IgD-negative memory B cell (primary cell): ENCODE results near the gene TM9SF2. TPM values are rescaled to one million over a fixed set of nuclear protein-coding genes. Genes with fewer than 3 reads are reported as not detected.
A peak's percentile ranks its signal among the peaks of the same experiment; 100 is the strongest.
"Not testable (repeated sequence)": the region's sequence is repeated elsewhere in the genome, so short reads cannot be mapped to it uniquely, and the experiment has no call there.

Experiments
- H3K27ac Mint-ChIP-seq, 3 donors: one replicate each; pipeline ENCODE4 v1.8.0; 2020 to 2022; ENCODE audit warnings: mild to moderate bottlenecking in 3 of 3, mixed read lengths in 3 of 3, moderate library complexity in 1 of 3
- H3K27me3 Mint-ChIP-seq: one replicate; pipeline ENCODE4 v1.8.0; 2021; ENCODE audit warnings: mixed read lengths
- H3K36me3 Mint-ChIP-seq: one replicate; pipeline ENCODE4 v1.8.0; 2020; ENCODE audit warnings: mild to moderate bottlenecking, mixed read lengths
- H3K4me1 Mint-ChIP-seq, 3 donors: one replicate each; pipeline ENCODE4 v1.8.0; 2020 to 2022; ENCODE audit warnings: mixed read lengths in 3 of 3, mild to moderate bottlenecking in 1 of 3
- H3K4me3 Mint-ChIP-seq, 4 donors: one replicate each; pipeline ENCODE4 v1.8.0; 2020 to 2022; ENCODE audit warnings: mild to moderate bottlenecking in 4 of 4, mixed read lengths in 4 of 4, moderate library complexity in 3 of 4
- H3K9me3 Mint-ChIP-seq, 3 donors: one replicate each; pipeline ENCODE4 v1.8.0; 2020 to 2021; ENCODE audit warnings: mixed read lengths in 3 of 3, mild to moderate bottlenecking in 1 of 3
- polyA plus RNA-seq: library from polyadenylated mRNA; unstranded; fragments of 300-500 nt; fragmentation: Illumina TruSeq; gene quantifications from one replicate; pipeline ENCODE4 v1.2.3, GENCODE V29; 2021

The TM9SF2 gene, protein sequence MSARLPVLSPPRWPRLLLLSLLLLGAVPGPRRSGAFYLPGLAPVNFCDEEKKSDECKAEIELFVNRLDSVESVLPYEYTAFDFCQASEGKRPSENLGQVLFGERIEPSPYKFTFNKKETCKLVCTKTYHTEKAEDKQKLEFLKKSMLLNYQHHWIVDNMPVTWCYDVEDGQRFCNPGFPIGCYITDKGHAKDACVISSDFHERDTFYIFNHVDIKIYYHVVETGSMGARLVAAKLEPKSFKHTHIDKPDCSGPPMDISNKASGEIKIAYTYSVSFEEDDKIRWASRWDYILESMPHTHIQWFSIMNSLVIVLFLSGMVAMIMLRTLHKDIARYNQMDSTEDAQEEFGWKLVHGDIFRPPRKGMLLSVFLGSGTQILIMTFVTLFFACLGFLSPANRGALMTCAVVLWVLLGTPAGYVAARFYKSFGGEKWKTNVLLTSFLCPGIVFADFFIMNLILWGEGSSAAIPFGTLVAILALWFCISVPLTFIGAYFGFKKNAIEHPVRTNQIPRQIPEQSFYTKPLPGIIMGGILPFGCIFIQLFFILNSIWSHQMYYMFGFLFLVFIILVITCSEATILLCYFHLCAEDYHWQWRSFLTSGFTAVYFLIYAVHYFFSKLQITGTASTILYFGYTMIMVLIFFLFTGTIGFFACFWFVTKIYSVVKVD
- 85.9 TPM for polyA plus RNA-seq

DNA sequence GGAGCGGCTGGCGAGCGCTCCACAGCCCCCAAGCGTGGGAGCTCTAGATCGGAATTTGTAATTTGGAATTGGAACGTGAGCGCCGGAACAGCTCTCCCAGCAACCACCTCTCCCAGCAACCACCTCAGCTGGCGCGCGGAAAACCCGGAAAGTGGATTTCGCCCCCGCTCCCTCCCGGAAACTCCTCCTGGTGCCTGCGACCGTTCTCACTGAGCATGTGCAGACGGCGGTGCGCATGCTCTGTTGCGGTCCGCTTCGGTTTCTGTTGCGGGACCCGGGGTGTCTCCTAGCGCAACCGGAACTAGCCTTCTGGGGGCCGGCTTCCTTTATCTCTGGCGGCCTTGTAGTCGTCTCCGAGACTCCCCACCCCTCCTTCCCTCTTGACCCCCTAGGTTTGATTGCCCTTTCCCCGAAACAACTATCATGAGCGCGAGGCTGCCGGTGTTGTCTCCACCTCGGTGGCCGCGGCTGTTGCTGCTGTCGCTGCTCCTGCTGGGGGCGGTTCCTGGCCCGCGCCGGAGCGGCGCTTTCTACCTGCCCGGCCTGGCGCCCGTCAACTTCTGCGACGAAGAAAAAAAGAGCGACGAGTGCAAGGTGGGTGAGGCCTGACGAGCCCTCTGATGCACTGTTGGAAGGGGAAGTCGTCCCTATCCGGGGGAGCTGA is at the start of gene TM9SF2:
TSS of gene TM9SF2 (plus strand) at position 289 of the 664 bp plus-strand sequence. CDS start at position 424, 135 bp downstream.
- Mint-ChIP-seq H3K27ac (peak within 1 kb of the TSS; percentile 99), H3K36me3 (peaks cover 3% of the 10 kb centered on the region), H3K4me1 (peaks cover 49 to 64% (median 53%) of the 10 kb centered on the region in 3 donors)

DNA sequence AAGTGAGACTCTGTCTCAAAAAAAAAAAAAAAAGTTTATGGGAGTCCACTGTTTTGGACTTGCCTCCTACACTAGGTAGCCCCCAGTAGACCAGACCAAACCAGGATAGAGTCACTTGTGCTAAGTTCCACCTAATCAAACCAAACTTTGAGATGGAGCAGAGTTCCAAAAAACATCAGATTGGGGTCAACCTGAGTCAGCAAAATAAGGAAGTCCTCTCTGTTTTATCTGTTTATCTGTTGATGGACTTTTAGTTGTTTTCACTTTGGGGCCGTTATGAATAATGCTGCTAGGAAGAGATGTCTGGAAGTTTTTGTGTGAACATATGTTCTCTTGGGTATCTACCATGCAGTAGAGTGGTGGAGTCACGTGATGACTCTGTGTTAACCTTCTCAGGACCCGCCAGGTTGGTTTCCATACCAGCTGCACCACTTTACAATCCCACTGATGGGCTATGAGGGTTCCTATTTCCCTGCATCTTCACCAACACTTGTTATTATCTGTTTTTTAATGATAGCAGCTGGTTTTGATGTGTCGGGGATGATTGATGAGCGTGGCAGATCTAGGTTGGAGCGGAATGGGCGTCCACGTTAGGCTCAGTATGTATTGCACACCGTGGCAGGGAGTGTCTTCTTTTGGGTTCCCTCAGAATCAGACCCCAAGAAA is 46.6 kb upstream of the TM9SF2 start:
- peaks cover 5 to 9% (median 8%) of the 10 kb centered on the region in 3 donors for H3K9me3 Mint-ChIP-seq
- H3K4me1 Mint-ChIP-seq, result peaks cover 0 to 1% (median 0%) of the 10 kb centered on the region in 3 donors
- H3K27ac Mint-ChIP-seq, result no peak overlapping the region
- H3K27me3 Mint-ChIP-seq, result peaks cover 2% of the 10 kb centered on the region
- peak overlapping the region in 1 of 4 donors; percentile 12 for H3K4me3 Mint-ChIP-seq
- H3K36me3 Mint-ChIP-seq, result peaks cover 2% of the 10 kb centered on the region

More for the DNA sequence above, at the start of gene TM9SF2:
- Mint-ChIP-seq H3K4me3 (peak within 1 kb of the TSS; percentile 96 to 99 (median 98)), H3K27me3 (peaks cover 8% of the 10 kb centered on the region), H3K9me3 (peaks cover 0 to 2% (median 0%) of the 10 kb centered on the region in 3 donors)

DNA sequence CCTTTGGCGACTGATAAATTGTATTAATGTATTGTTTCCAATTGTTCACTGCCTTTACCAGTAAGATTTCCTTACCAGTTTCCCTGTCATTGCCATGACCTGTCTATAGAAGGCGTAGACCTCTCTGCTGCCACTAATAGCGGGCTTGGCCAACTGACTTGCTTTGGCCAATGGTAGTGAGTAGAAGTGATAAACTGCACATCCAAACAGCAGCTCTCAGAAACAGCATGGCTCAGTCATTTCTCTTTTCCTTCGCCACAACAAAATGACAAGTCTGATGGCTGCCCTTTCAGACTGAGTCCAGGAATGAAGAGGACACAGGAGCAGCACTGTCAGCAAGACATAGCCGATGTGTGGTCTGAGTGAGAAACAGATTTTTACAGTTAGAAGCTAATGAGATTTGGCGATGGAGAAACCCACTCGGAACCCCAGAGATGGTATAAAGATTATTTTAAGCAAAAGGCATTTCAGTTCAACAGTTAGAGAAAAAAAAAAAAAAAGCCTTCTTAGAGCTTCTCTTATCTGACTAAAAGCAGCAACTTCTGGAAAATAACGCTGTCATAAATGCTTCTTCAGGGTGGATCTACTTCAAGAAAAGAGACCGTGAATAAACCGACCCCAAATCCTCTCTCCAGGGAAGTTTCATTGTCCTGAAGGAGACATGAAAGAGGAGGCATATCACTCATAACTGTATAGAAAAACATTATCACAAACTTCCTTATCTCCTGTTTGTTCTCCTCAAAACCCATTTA is 42.0 kb upstream of the TM9SF2 start:
- Mint-ChIP-seq H3K4me3 (no peak overlapping the region), H3K4me1 (peaks cover 4 to 10% (median 9%) of the 10 kb centered on the region in 3 donors), H3K9me3 (peaks cover 5 to 6% (median 5%) of the 10 kb centered on the region in 3 donors), H3K27ac (no peak overlapping the region), H3K27me3 (no peaks in the 10 kb centered on the region), H3K36me3 (no peaks in the 10 kb centered on the region)

DNA sequence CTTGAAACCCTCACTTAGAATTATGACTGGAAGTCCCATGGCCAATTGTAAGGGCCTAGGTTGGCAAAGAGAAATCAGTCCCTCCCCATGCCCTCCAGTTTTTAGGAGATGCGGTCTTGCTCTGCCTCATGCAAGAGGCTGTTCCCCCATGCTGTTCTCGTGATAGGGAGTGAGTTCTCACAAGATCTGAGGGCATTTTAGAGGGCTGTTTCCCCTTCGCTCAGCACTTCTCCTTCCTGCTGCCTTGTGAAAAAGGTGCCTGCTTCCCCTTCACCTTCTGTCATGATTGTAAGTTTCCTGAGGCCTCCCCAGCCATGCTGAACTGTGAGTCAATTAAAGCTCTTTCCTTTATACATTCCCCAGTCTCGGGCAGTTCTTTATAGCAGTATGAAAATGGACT is 40.5 kb upstream of the TM9SF2 start:
- H3K4me3 Mint-ChIP-seq, H3K27me3 Mint-ChIP-seq, H3K9me3 Mint-ChIP-seq, H3K36me3 Mint-ChIP-seq: not testable (repeated sequence)
- Mint-ChIP-seq H3K4me1 (peaks cover 10 to 17% (median 17%) of the 10 kb centered on the region in 3 donors), H3K27ac (peak overlapping the region in 1 of 3 donors; percentile 86)

DNA sequence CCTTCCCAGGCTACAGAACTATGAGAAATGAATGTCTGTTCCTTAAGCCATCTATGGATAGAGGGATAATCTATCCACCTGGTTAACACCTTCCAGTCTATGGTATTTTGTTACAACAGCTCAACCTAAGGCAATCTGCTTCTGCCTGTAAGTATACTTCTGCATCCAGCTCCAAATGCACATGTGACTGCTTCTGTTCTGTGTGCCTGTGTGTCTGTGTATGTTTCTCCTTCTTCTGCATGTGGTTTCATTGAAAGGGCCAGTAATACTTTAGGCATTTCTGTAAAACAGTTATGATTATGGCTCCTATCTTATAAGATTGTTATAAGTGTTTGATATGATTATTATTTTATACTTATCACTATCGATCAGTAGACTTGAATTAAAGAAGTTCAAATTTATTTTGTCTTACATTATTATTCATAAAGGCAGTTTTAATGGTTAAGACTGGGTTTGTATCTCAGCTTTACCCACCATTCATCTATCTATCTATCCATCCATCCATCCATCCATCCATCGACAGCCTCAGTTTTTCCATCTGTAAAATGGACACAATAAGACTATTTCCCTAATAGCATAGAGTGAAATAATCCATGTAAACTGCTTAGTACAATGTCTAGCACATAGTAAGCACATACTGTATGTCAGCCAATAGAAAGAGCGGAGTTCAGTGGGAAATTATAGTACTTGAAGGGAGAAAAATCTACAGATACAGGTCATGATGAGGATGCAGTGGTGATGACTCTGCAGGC is 37.5 kb upstream of the TM9SF2 start:
- H3K27me3 Mint-ChIP-seq, result no peaks in the 10 kb centered on the region
- peaks cover under 1% of the 10 kb centered on the region for H3K36me3 Mint-ChIP-seq
- no peaks in the 10 kb centered on the region for H3K9me3 Mint-ChIP-seq
- peak overlapping the region in 1 of 4 donors; percentile 82 for H3K4me3 Mint-ChIP-seq
- H3K27ac Mint-ChIP-seq, result no peak overlapping the region
- peaks cover 10 to 17% (median 17%) of the 10 kb centered on the region in 3 donors for H3K4me1 Mint-ChIP-seq

DNA sequence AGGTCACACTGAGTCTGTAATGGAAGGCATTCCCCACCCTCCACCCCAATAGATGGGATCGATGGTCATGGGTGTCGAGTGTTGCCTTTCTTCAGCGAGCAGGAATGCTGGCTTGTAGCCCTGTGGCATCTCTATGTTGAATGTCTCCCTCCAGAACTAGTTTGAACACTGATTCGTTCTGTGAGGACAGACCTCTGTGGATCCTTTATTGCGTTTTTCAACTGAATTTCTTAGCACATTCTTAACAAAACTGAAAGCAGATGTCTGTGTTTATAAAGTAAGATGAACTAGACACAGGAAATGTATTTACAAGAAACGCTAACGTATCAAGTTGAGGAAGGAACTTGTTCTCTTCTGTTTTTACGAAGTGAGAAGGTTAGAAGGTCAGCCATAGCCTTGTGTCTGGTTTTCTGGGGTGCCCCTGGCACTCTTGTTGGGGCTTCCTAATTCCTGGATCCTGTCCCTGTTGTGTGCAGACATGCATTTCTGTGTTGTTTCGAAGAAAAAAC is 36.8 kb upstream of the TM9SF2 start:
- H3K27ac Mint-ChIP-seq, result peak overlapping the region in 1 of 3 donors; percentile 89
- no peaks in the 10 kb centered on the region for H3K9me3 Mint-ChIP-seq
- no peaks in the 10 kb centered on the region for H3K27me3 Mint-ChIP-seq
- H3K4me1 Mint-ChIP-seq, result peaks cover 10 to 17% (median 17%) of the 10 kb centered on the region in 3 donors
- peak overlapping the region in 2 of 4 donors; percentile 55 to 82 for H3K4me3 Mint-ChIP-seq
- peaks cover 2% of the 10 kb centered on the region for H3K36me3 Mint-ChIP-seq

DNA sequence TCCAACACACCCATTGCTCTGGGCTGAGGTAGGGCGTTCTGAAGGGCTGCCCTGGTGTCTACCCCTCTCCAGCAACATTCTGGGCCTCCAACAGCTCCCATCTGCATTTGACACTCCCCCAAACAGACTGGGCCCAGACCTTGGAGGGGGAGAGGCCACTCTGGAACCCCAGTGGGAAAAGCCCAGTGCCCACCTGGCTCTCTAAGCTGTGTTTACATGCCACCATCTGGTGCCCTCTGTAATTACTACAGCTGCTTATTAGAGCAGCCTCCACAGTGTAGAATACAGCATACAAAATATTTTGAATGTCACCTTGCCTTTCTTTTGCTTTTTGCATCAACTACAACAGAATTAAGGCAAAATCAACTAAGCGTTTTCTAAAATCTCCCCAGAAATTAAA is 35.8 kb upstream of the TM9SF2 start:
- Mint-ChIP-seq H3K9me3 (no peaks in the 10 kb centered on the region), H3K27ac (no peak overlapping the region)

DNA sequence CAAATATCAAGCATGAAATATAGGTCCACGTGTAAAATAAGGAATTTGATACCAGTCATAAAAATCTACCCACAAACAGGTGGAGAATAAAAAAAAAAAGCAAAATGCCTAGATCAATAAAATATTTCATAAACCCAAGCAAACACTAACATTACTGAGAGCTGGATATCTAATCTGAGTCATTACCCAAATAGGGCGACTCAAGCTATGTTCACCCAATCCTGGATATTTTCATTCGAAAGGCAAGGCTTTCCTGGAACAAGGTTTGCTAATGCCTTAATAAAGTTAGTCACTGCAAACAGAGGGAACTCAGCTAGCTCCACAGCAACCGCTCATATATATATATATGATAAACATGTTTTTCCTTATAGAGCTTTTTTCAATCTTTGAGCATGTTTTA is 33.5 kb upstream of the TM9SF2 start:
- H3K36me3 Mint-ChIP-seq, result peaks cover 4% of the 10 kb centered on the region
- no peak overlapping the region for H3K27ac Mint-ChIP-seq
- H3K9me3 Mint-ChIP-seq, result no peaks in the 10 kb centered on the region
- no peak overlapping the region for H3K4me3 Mint-ChIP-seq
- peaks cover 7 to 10% (median 9%) of the 10 kb centered on the region in 3 donors for H3K4me1 Mint-ChIP-seq
- no peaks in the 10 kb centered on the region for H3K27me3 Mint-ChIP-seq

More for the DNA sequence above, 35.8 kb upstream of the TM9SF2 start:
- peaks cover 10 to 17% (median 17%) of the 10 kb centered on the region in 3 donors for H3K4me1 Mint-ChIP-seq
- H3K4me3 Mint-ChIP-seq, result no peak overlapping the region
- H3K27me3 Mint-ChIP-seq, result no peaks in the 10 kb centered on the region
- peaks cover 2% of the 10 kb centered on the region for H3K36me3 Mint-ChIP-seq

DNA sequence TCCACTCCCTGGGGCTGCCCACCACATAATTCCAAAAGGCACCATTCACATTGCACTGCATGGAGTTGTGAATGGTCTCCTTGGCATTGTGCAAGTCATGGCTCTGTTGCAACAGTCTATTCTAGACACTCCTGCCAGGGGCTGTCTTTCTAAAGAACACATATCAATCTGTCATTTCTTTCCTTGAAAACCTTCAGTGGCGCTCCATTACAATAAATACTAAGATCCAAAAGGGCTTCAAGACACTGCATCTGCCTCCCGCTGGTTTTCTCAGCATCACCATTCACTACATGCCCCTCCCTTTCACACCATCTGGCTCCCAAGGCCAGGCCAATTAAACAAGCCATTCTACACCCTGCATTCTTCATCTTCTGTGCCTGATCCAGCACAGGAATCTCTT is 32.2 kb upstream of the TM9SF2 start:
- peaks cover 4% of the 10 kb centered on the region for H3K36me3 Mint-ChIP-seq
- H3K27ac Mint-ChIP-seq, result no peak overlapping the region
- H3K9me3 Mint-ChIP-seq, result no peaks in the 10 kb centered on the region
- no peaks in the 10 kb centered on the region for H3K27me3 Mint-ChIP-seq
- H3K4me1 Mint-ChIP-seq, result peaks cover 7 to 8% (median 8%) of the 10 kb centered on the region in 3 donors
- no peak overlapping the region for H3K4me3 Mint-ChIP-seq

DNA sequence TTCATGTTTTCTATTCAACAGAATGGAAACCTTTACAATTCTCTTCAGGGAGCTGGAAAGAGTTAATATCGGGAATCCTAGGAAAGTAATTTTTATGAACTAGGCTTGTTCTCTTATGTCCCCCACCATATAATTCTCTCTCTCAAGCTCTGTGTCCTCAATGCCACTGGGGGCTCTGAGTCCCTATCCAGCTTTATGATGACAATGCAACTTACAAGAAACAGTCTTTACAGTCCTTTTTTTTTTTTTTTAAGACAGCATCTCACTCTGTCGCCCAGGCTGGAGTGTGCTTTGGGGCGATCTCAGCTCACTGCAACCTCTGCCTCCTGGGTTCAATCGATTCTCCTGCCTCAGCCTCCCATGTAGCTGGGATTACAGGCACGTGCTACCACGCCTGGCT is 31.2 kb upstream of the TM9SF2 start:
- Mint-ChIP-seq H3K36me3 (peaks cover 7% of the 10 kb centered on the region), H3K4me3 (no peak overlapping the region), H3K27ac (no peak overlapping the region), H3K9me3 (no peaks in the 10 kb centered on the region), H3K27me3 (no peaks in the 10 kb centered on the region), H3K4me1 (peaks cover 0 to under 1% (median 0%) of the 10 kb centered on the region in 3 donors)

DNA sequence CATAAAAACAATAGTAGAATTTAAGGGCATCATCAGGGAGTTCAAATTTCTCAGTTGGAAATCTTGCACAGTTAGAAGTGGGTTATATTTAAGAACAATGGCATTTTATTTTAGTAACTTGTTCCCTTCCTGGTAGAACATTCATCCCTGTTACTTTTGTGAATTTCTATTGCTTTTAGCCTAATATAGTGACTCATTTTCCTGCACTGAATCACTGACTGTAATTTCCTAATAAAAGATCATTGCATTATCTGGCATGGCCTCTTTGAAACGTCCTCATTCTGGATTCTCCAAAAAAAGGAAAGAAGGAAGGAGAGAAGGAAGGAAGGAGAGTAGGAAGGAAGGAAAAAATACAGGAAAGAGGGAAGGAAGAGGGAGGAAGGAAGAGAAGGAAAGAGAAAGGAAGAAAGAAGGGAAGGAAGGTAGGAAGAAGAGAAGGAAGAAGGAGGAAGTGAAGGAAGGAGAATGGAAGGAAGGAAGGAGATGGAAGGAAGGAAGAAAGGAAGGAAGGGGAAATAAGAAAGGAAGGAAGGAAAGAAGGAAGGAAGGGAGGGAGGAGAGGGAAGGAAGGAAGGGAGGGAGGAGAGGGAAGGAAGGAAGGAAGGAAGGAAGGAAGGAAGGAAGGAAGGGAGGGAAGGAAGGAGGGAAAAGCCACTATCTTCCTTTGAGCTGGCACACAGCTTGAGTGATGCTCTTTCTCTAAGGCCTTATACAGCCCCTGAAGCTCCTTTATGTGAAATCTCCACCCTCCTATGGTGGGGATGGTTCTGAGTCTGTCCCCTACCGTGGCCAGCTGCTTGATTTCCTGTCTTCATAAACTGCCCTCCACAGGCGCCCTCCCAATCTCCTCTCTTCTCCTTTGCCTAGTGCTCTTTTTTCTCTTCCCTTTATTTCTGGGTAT is 29.8 kb upstream of the TM9SF2 start:
- H3K36me3 Mint-ChIP-seq, result peaks cover 7% of the 10 kb centered on the region
- H3K4me3 Mint-ChIP-seq, result no peak overlapping the region
- peaks cover 0 to under 1% (median under 1%) of the 10 kb centered on the region in 3 donors for H3K4me1 Mint-ChIP-seq
- H3K27me3 Mint-ChIP-seq, result no peaks in the 10 kb centered on the region
- no peaks in the 10 kb centered on the region for H3K9me3 Mint-ChIP-seq
- H3K27ac Mint-ChIP-seq, result peak overlapping the region in 2 of 3 donors; percentile 12 to 80

DNA sequence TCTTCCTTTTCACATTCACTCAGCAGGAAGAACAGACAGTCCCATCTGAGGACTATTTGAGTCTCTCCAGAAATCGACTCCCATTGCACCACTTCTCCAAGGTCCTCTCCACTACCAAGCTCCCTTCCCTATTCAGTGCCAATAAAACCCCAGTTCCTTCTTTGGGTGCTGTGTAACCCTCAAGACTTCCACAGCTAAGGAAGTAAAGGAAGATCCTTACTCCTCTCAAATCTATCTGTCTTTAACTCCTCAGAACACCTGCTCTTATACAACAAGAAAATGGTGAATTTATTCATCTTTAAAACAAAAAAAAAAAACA is 29.2 kb upstream of the TM9SF2 start:
- no peaks in the 10 kb centered on the region for H3K27me3 Mint-ChIP-seq
- no peaks in the 10 kb centered on the region for H3K9me3 Mint-ChIP-seq
- H3K4me1 Mint-ChIP-seq, result peaks cover 0 to 6% (median 4%) of the 10 kb centered on the region in 3 donors
- H3K4me3 Mint-ChIP-seq, result no peak overlapping the region
- H3K27ac Mint-ChIP-seq, result peak overlapping the region in 1 of 3 donors; percentile 80
- H3K36me3 Mint-ChIP-seq, result peaks cover 7% of the 10 kb centered on the region
